ENCODE results near the gene SOX8.

Gene SOX8

GRCh38 chr16:1003391-1004347 lies 22.1 kb downstream of the SOX8 start:
- peak in 1 of 4 experiments; percentile 49 for DNase-seq (ENCODE audit: low read depth in 4 of 4, low spot score in 1 of 4)

- no peak for DNase-seq (ENCODE audit: low read depth in 4 of 4, low spot score in 1 of 4)
Measured at GRCh38 chr16:1005286-1005685, 23.7 kb downstream of the SOX8 start.

- DNase-seq (ENCODE audit: low read depth in 4 of 4, low spot score in 1 of 4): no peak
Measured at GRCh38 chr16:1006781-1007180, 25.2 kb downstream of the SOX8 start.

- no peak for DNase-seq (ENCODE audit: low read depth in 4 of 4, low spot score in 1 of 4)
Measured at GRCh38 chr16:1007284-1007850, 25.8 kb downstream of the SOX8 start.

- DNase-seq (ENCODE audit: low read depth in 4 of 4, low spot score in 1 of 4): no peak
Measured at GRCh38 chr16:1008085-1008484, 26.5 kb downstream of the SOX8 start.

GRCh38 chr16:1009358-1010150 lies 28.0 kb downstream of the SOX8 start:
- no peak for DNase-seq (ENCODE audit: low read depth in 4 of 4, low spot score in 1 of 4)

GRCh38 chr16:1010251-1010650 lies 28.7 kb downstream of the SOX8 start:
- DNase-seq (ENCODE audit: low read depth in 4 of 4, low spot score in 1 of 4): no peak

GRCh38 chr16:1010815-1011214 lies 29.2 kb downstream of the SOX8 start:
- no peak for DNase-seq (ENCODE audit: low read depth in 4 of 4, low spot score in 1 of 4)

GRCh38 chr16:1011316-1012082 lies 29.9 kb downstream of the SOX8 start:
- DNase-seq (ENCODE audit: low read depth in 4 of 4, low spot score in 1 of 4): no peak

- DNase-seq (ENCODE audit: low read depth in 4 of 4, low spot score in 1 of 4): no peak
Measured at GRCh38 chr16:1012135-1012534, 30.6 kb downstream of the SOX8 start.

- DNase-seq (ENCODE audit: low read depth in 4 of 4, low spot score in 1 of 4): no peak
Measured at GRCh38 chr16:1012722-1013592, 31.4 kb downstream of the SOX8 start.

GRCh38 chr16:1013593-1013900 lies 32.0 kb downstream of the SOX8 start:
- DNase-seq (ENCODE audit: low read depth in 4 of 4, low spot score in 1 of 4): no peak

GRCh38 chr16:1014221-1014620 lies 32.7 kb downstream of the SOX8 start:
- DNase-seq (ENCODE audit: low read depth in 4 of 4, low spot score in 1 of 4): no peak

GRCh38 chr16:1014771-1015495 lies 33.4 kb downstream of the SOX8 start:
- no peak for DNase-seq (ENCODE audit: low read depth in 4 of 4, low spot score in 1 of 4)

GRCh38 chr16:1018447-1019198 lies 37.1 kb downstream of the SOX8 start:
- DNase-seq (ENCODE audit: low read depth in 4 of 4, low spot score in 1 of 4): no peak

- no peak for DNase-seq (ENCODE audit: low read depth in 4 of 4, low spot score in 1 of 4)
Measured at GRCh38 chr16:1019231-1020090, 37.9 kb downstream of the SOX8 start.

GRCh38 chr16:1020091-1020399 lies 38.5 kb downstream of the SOX8 start:
- no peak for DNase-seq (ENCODE audit: low read depth in 4 of 4, low spot score in 1 of 4)

GRCh38 chr16:1020591-1020990 lies 39.0 kb downstream of the SOX8 start:
- no peak for DNase-seq (ENCODE audit: low read depth in 4 of 4, low spot score in 1 of 4)
